ENCODE measurements around the gene PHACTR3. TPM values are rescaled to one million over a fixed set of nuclear protein-coding genes. Genes with fewer than 3 reads are reported as not detected.

The PHACTR3 gene
- polyA plus RNA-seq, 1 donor: 5.0 TPM

DNA sequence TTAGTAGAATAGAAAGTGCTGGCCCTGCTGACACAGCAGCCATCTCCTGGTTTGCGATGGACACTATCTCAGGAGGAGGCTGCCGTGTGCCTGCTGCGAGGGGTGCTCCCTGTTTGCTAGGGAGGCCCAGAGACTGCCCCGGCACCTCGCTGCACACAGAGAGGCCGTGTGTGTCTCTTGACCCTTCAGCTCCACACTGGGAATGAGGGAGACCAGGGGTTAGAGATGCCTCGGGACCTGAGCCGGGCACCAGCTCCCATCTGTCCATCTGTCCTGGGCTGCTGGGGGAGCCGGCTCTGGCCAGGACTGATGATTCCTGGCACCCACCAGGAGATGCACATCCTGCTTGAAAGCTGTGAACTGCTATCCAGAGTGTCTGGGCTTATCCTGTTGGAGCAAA, 18.2 kb downstream of the PHACTR3 start:
- no peak for DNase-seq

DNA sequence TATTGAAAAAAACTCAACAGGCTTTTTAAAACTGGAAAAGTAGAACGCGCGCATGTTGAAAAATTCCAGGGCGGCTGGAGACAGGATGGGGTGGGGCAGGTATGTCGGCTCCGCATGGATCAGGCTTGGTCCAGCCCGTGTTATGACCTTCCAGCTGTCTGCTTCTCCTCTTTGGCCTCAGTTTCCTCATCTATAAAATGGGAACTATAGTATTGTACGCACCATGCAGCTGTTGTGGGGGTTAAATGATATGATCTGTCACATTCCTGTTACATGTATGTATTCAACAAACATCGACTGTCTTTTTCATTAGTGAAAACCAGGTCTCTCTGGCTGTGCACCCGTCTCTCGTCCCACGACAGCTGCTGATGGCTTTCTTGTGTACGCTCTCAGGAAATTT, 18.8 kb downstream of the PHACTR3 start:
- DNase-seq: no peak

DNA sequence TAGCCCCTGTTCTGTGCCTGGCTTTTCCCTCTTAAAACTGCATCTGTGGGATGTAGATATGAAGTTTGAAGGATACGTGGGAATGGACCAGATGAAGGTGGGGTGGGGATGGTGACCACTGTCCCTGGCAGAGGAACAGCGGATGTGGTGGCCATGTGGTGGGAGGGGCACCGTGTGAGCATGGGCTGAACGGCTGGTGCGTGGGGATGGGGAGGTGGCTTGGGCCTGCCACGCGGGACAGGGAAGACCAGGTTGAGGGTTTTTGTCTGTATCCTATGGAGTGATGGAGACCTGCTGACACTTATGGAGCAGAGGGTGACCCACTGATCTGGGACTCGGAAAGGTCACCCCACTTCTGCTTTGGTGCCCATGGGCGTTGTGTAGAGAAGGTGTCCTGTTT, 19.2 kb downstream of the PHACTR3 start:
- no peak for DNase-seq

DNA sequence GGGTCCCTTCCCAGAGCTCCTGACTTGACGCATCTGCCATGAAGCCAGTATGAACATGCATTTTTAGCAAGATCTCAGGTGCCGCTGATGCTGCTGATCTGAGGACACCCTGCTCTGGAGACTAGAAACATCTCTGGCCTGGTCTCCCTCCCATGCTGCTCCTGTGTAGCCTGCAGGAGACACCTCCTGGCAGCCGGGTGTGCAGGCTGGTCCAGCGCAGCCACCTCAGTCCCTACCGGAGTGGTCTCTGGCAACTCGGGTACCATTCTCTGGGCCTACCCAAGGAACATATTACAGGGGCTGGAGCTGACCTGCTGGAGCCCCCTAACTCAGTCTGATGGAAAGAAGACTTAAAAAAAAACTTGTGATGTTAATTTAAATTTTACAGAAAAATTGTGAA, 20.1 kb downstream of the PHACTR3 start:
- no peak for DNase-seq

DNA sequence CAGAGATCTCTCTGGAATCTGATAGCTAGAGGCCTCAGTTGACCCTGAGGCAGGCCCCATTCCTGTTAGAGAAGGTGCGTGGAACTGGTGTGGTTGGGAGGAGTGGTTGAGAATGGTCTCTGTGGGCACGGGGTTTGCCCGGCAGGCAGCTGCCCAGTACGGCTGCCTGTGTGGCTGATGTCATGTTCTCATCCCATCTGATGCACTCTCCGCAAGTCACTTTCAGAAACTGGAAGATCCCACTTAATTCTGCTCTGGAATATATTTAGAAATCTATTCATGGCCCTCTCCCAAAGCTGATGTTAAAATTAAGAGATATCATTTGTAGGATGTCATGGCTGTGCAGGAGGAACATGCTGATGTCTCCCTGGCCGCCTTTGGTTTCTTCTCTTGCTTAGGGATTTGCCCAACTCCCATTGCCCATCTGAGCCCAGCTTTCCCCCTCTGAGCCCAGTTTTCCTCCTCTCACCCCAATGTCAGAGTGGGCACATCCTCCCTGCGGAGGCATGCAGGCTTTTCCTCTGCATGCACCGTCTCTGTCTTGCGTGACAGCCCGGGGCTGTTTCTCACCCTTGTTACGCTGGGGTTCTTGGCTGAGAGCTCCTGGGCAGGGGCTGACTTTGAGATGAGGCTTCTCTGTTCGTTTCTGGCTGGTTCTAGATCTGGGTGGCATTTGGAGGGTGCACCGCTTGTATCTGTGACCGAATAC, 21.0 kb downstream of the PHACTR3 start:
- no peak for DNase-seq

DNA sequence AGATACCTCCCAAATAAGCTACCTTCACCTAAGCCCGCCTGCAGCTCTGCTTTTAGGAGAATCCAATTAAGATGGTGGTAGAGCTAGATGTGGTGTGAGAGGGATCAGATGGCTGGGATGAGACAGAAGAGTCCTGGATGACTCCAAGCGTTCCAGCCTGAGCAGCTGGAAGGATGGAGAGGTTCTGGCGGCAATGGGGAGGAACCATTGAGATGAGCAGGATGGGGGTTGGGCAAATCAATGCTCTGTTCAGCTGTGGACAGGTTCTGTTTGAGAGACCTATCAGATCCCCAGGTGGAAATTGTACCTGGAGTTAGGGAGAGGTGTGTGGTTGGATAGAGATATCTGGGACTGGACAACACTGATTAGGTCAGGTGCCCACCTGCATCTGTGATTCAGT, 23.0 kb downstream of the PHACTR3 start:
- DNase-seq: no peak

DNA sequence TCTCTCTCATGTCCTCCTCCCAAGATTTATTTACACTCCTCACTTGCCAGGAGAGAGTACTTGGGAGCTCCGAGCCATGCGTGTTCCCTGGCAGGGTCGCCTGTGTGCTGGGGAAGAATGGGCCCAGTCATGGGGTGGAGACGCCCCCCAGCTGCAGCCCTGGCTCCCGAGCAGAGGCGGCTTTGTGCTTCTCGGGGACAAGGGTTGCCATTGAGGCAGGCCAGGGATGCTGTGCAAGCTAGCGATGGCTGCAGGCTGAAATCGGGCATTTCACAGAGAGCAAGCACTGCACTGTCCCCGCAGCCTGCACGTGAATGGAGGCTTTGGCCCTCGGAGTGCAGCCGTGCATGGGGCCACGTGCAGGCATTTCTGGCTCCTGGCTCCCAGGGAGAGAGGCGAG, 23.8 kb downstream of the PHACTR3 start:
- no peak for DNase-seq

DNA sequence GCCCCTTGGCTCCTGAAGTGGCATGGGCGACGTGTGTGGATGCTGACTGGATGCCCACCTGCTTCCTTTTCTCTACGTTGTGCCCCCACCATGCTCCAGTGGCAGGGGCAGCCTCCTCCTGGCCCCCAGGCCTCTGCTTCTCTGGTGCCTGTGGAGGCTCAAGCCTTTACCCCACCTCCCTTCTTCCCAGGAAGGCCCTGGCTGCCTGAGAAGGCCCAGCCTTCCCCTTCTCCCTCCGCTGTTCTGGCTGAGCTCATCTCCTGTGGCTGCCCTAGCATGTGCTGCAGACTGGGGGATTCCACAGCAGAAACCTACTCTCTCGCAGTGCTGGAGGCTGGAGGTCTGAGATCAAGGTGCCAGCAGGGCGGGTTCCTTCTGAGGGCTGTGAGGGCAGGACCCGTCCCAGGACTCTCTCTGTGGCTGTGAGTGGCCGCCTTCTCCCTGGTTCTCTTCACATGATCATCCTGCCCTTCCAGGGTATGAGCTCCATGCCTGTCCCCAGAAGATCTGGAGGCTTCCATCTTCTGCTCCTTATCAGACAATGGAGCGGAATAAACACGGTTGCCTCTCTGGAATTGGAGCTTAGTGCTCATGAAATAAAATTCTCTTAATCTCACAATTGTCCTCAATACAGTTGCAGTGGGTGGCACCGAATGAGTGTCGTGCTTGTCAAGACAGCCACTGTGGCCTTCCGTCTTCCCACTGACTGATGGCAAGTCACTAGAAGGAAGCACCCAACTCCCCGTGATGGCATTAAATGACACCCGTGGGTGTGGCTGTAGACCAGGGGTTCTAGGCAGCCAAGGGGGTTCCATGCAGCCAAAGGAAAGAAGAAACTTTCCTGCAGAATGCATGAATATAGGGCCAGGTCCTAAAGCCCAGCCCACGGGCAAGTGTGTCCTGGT, 25.1 kb downstream of the PHACTR3 start:
- no peak for DNase-seq

DNA sequence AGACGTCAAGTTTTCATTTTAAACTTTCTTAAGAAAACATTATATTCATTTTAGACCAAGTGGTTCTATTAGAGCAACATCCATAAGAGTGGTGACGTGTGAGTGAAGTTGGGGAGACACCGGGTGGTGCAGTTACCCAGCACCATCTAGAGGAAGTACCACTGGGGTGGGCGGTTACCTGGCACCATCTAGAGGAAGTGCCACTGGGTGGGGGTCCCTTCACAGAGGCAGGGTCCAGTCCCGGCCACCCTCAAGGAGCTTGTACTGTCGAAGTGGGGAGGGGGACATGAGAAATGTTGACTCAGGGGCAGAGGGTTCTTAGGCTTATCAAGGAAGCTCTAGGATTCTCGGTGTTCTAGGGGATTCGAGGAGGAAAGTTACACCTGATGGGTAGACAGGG, 26.2 kb downstream of the PHACTR3 start:
- no peak for DNase-seq

DNA sequence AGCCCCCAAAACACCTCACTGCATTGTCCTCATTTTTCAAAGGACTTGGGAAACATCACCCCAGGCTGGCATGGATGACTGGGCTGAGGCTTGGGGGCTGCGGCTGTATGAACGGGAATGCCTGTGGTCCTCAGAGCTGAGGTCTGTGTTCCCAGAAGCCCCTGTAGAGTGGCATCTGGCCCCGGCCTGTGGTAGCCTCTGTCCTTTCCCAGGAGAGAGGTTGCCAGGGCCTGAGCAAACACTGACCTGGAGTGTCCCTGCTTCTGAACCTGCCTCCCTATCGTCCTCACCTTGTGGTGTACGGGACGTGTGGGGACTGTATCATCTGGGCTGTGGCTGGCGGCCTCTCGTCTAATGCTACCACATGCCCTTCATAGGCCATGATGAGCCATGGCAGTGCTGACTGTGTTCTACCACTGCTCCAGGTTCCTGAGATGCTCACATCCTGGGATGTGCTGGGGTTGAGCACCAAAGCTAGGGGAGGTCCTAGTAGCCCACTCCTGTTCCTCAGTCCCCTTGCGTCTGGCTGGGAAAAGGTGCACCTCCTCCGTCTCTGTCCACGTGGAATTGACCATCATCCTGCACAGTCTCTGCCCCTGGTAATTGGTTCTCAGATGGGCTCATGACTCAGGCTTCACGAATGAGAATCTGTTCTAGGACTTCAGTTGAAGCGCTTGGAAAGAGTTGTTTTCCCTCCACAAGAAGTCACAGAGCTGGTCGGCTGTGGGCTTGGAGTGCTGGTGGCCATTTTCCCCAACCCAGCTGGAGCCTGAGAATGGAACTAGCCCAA, 27.6 kb downstream of the PHACTR3 start:
- no peak for DNase-seq

DNA sequence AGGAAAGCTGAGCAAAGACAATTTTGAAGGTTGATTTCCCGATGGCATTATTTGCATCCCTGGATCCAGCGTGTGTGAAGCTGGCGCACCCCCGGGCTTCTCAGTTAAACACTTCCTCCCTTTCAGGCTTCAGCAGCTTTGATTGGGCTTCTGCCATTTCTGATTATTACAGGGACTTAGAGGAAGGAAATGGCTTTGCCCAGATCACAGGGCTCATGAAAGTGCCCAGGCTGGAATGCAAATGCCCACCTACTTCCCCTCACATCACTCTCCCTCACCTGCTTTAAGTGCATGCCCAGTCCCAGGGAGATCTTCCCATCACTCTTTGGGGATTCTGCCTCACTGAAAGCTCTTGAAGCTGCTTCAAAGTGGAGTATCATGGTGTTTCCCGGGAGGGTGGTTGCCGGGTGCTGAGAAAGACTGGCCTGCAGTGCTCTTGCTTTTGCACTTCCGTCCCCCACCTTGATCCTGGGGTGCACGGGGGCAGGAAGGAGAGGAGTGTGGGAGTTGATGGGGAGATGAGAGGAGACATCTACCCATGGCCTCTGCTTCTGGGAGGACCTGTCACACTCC, 28.3 kb downstream of the PHACTR3 start:
- no peak for DNase-seq

DNA sequence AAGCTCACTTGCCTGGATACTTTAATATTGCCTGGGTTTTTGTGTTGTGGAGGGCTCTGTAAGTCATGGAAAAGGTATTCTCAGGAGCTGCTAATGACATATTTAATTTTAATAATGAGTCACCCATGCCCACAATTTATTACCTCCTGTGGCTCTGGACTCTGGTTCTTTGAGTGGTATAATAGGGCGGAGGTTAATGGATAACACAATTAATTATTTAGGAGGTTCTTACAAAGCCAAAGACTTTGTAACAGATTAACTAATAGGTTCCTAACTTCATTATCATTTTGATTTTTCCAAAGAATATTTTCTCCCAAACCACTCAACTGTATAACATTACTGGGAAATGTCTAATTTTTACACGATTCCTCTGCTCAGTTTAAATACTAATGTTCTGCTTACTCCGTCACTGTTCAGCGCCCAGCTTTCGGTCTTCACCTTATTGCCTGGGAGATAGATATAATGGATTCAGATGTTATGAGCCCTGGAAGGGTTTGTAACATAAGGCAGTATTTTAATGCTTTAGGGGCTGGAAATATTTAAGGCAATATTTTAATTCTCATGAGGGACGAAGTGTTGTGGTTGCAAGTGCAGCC, 29.4 kb downstream of the PHACTR3 start:
- no peak for DNase-seq

DNA sequence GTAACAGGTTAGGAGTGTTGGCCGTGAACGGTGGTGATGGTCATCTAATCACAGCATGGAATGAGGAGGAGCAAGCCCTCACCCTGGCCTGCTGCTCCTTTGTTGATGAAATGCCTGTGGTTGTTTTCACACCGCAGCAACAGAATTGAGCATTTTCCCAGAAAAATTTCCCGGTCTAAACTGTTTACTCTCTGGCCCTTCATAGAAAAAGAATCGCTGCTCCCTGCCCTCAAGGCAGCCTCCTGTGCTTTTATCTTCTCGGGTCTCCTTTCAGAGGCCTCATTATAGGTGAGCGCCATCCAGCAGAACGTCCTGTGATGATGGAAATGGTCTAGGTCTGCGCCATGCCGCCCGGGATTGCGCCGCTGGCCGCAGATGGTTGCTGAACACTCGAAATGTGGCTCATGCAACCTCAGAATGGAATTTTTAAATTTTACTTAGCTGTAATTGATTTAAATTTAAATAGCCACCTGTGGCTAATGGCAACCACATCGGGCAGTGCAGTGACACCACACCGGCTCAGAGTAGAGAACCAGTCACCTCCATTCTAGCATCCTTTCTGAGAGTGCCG, 30.2 kb downstream of the PHACTR3 start:
- no peak for DNase-seq

DNA sequence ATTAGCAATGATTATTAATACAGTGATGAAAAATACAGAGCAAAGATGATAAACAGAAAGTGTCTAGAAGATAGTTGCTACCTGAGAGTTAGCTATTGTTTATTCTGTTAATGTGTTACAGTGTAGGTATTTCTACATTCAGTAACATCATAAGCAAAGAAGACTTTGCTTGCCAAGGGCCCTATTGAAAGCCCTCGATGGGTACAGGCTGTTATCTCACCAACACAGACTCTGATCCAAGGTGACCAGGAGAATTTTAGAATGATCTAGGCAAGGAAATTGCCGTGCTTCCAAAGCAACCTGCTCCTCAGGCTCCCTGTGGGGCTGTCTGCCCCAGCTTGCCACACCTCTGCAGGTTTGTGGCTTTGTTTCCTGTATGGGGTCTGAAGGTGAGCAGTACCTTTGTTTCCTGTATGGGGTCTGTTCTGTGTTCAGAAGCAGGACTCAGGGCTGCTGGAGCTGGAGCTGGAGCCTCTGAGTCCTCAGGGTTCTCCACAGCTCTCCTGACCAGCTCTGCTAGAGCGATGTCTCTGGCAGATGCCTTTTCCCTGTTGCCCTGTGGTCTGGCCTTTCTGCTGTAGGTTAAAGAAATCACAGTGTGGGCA, 32.5 kb downstream of the PHACTR3 start:
- DNase-seq: no peak

DNA sequence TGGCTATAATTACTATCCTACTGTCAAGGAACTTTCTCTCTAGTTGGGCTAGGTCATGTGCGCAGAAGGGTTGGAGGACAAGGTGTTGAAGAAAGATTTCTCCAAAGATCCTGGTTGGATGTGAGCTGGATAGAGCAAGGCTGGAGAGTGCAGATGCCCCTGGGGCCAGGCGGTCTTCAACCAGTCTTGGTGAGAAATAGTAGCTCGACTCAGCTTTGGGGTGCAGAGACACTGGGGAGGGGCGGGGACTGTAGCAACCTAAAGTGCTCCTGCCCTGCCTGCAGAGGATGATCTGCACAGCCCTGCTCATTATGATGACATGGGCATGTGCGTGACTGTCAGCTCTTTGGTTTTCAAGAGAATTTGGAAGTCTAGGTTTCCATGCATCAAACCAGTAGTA, 35.9 kb downstream of the PHACTR3 start:
- no peak for DNase-seq

DNA sequence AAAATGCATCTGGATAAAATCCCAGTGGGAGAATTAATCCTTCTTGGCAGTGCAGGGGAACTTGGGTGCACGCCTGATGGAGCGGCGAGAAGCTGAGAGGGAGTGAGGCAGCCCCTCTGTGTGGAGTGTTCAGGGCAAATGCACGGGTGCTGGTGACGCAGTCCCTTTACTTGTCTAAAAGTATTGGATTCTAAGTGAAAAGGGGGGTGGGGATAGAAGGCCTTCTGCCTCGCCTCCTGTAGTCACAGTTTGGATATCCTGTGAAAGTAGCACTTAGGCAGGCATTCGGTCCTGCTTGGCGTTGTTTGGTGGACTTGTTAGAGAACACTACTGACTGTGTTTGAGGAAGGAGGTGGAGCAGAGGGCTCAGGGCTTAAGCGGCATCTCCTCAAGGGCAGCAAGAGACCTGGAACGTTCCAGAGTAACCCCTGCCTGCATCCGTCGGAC, 39.3 kb downstream of the PHACTR3 start:
- no peak for DNase-seq

DNA sequence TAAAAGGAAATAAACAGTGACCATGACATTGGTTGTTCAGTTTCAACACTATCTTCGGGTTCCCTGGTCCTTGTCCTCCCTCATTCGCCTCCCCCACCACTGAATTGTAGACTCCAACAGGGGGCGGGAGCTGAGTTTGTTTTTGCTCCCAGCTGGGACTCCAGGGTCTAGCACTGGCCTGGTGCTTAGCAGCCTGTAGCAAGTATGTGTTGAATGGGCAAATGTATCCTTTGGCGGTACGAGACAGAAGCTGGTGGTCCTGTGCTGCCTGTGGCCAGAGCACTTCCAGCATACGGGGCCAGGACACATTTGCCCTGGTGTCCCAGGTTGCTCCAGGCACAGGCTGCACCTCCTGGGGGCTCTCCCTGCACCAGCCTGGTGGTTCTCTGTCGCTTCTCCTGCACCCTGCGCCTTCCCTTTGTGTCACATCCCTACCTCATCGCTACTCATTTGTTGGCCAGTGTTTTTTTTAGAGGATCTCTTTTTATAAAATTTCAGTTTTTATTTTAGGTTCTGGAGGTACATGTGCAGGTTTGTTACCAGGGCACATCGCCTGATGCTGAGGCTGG, 40.1 kb downstream of the PHACTR3 start:
- DNase-seq: no peak

DNA sequence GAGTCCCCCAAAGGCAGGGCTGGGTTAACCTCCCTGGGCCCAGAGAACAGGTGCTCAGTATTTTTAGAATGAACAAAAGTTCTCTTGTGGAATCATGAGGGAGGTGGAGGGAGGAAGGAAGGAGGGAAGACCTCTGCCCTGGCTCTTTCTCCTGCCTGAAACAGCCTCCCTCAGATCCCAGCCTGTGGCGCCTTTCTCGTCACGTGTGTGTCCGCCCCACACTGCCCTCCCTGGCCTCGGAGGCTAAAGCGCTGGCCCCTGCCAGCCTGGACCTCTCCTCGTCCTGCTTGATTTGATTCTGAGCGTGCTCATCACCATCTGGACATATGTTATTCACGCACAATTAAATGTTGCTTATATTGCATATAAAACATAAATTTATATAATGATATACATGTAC, 40.9 kb downstream of the PHACTR3 start:
- no peak for DNase-seq

DNA sequence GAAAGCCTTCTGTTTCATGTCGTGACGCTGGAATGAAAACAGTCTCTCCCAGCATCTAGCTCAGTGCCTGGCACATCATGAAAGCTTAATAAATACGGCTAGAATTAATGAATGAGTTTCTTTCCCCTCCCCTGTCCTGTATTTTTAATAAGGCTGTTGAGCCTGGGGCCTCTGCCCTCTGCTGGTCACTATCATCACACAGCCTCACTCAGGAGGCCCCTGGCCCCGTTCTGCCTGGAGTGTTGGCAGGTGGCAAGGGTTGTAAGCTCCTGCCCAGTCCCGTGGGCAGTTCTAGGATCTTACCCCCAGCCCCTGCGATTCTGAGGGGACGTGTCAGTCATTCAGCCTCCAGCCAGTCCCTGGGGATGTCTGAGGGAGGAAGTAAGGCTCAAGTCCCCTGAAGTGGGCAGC, 41.4 kb downstream of the PHACTR3 start:
- DNase-seq: no peak

DNA sequence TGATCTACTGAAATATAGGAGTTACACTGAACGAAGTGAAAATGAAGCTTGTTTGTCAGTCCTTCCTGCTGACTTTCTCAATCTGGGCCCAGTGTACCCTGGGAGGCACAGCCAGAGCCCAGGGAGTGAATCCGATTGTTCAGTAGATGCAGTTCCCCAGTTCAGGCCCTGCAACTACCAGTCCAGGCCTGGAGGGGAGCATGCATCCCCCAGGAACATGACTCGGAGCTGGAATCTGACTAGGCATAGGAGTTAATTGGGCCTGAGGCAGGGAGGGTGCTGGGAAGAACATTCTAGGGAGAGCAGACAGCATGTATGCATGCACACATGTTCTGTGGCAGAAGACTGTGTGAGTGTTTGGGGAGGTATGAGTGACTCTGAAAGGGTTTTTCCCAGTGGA, 42.1 kb downstream of the PHACTR3 start:
- DNase-seq: no peak

DNA sequence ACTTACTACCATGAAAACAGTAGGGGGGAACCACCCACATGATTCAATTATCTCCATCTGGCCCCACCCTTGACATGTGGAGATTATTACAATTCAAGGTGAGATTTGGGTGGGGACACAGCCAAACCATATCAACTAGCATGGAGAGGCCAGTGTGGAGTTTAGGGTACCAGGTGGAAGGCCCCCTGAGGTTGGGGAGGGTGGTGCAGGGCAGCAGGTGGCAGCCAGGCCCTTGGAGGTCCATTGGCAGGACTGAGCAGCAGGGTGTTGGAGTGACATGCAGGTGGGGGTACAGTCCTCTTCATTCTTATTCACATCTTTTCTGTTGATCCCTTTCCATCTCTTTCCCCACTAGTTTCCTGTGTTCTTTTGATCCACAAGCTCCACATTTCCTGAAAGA, 42.9 kb downstream of the PHACTR3 start:
- DNase-seq: no peak
